Measurements from ENCODE around the gene ZPLD1.

DNA sequence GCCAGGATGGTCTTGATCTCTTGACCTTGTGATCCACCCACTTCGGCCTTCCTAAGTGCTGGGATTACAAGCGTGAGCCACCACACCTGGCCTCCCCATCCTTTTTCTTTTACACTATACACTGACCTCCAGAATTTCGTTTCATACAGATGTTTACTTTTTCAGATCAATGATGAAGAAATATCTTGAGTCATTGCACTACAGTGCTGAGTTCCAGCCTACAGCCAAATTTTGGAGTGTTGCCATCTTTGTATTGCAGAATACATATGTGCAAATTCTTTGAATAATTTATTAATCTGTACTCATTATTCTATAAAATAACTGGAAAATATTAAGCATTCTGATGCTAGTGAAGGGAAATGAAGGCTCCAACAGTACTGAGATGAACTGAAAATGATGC is 12.5 kb downstream of the ZPLD1 start:
- TF ChIP-seq FOS (IDR thresholded peaks at IDR 0.05; ENCODE audit: borderline replicate concordance, extremely low read depth, insufficient read length) (no peak), ZNF207 (IDR thresholded peaks at IDR 0.05; ENCODE audit: borderline replicate concordance) (no peak), EZH2 (IDR thresholded peaks at IDR 0.05; ENCODE audit: borderline replicate concordance, control insufficient read depth, low read depth, low read length) (no peak)
- TF ChIP-seq, protein P1, sequence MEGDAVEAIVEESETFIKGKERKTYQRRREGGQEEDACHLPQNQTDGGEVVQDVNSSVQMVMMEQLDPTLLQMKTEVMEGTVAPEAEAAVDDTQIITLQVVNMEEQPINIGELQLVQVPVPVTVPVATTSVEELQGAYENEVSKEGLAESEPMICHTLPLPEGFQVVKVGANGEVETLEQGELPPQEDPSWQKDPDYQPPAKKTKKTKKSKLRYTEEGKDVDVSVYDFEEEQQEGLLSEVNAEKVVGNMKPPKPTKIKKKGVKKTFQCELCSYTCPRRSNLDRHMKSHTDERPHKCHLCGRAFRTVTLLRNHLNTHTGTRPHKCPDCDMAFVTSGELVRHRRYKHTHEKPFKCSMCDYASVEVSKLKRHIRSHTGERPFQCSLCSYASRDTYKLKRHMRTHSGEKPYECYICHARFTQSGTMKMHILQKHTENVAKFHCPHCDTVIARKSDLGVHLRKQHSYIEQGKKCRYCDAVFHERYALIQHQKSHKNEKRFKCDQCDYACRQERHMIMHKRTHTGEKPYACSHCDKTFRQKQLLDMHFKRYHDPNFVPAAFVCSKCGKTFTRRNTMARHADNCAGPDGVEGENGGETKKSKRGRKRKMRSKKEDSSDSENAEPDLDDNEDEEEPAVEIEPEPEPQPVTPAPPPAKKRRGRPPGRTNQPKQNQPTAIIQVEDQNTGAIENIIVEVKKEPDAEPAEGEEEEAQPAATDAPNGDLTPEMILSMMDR (IDR thresholded peaks at IDR 0.05 in 2 of 3, conservative IDR thresholded peaks at IDR 0.05 in 1 of 3; ENCODE audit: control insufficient read depth in 2 of 3, extremely low read depth in 1 of 3, insufficient read depth in 1 of 3, low read depth in 3 of 3, low read length in 3 of 3): no peak
